HepG2 (cell line): ENCODE data around the gene GMFB. TPM values are rescaled to one million over a fixed set of nuclear protein-coding genes. Genes with fewer than 3 reads are reported as not detected.
A peak's percentile ranks its signal among the peaks of the same experiment; 100 is the strongest.

Source experiments
- BRF2 ChIP-seq: sonication (generic); formaldehyde crosslinking; IDR thresholded peaks from 2 replicates; pipeline ENCODE4 v1.8.1; 2022; ENCODE audit warnings: mild to moderate bottlenecking, missing genetic modification reagents
- CHCHD3 ChIP-seq: sonication (generic); formaldehyde crosslinking; IDR thresholded peaks from 2 replicates; pipeline ENCODE4 v1.8.0; 2022; ENCODE audit warnings: mild to moderate bottlenecking, missing genetic modification reagents, moderate library complexity
- CHD2 ChIP-seq: IDR thresholded peaks from 2 replicates; pipeline ENCODE4 v1.6.1; 2011; ENCODE audit warnings: low read depth, low read length, improper control_type of control experiment
- CREB3 ChIP-seq: sonication (generic); formaldehyde crosslinking; IDR thresholded peaks from 2 replicates; pipeline ENCODE4 v1.5.0; 2020; ENCODE audit warnings: missing genetic modification reagents
- CREM ChIP-seq, 2 experiments: sonication (generic) in 1 of 2; formaldehyde crosslinking in 1 of 2; IDR thresholded peaks; 2 replicates each; pipeline versions ENCODE4 v1.4.0 to v1.6.1; 2016 to 2020; ENCODE audit warnings: antibody characterized with exemption in 1 of 2, mild to moderate bottlenecking in 1 of 2, missing genetic modification reagents in 1 of 2
- DDIT3 ChIP-seq: sonication (generic); formaldehyde crosslinking; IDR thresholded peaks from 2 replicates; pipeline ENCODE4 v1.4.0; 2020; ENCODE audit warnings: mild to moderate bottlenecking, missing genetic modification reagents
- EEA1 ChIP-seq: sonication (generic); formaldehyde crosslinking; IDR thresholded peaks from 2 replicates; pipeline ENCODE4 v1.5.1; 2020; ENCODE audit warnings: mild to moderate bottlenecking, missing genetic modification reagents, borderline replicate concordance
- GPN1 ChIP-seq: sonication (generic); formaldehyde crosslinking; IDR thresholded peaks from 2 replicates; pipeline ENCODE4 v1.5.1; 2020; ENCODE audit warnings: missing genetic modification reagents, borderline replicate concordance
- KLF12 ChIP-seq: sonication (generic); formaldehyde crosslinking; IDR thresholded peaks from 2 replicates; pipeline ENCODE4 v1.4.0; 2020; ENCODE audit warnings: missing genetic modification reagents, borderline replicate concordance
- KLF15 ChIP-seq: sonication (generic); formaldehyde crosslinking; IDR thresholded peaks from 2 replicates; pipeline ENCODE4 v1.8.1; 2023; ENCODE audit warnings: borderline replicate concordance, mild to moderate bottlenecking, inconsistent platforms, missing genetic modification reagents, mixed read lengths
- KLF9 ChIP-seq: IDR thresholded peaks from 2 replicates; pipeline ENCODE4 v1.6.1; 2016; ENCODE audit warnings: low read depth
- MIXL1 ChIP-seq: IDR thresholded peaks from 2 replicates; pipeline ENCODE4 v1.6.1; 2016
- MYPOP ChIP-seq: sonication (generic); formaldehyde crosslinking; IDR thresholded peaks from 2 replicates; pipeline ENCODE4 v1.8.1; 2023; ENCODE audit warnings: mild to moderate bottlenecking, moderate library complexity, missing genetic modification reagents
- PCBP2 ChIP-seq: fragments of 200-400 bp; formaldehyde crosslinking; optimal IDR thresholded peaks from 2 replicates; pipeline ENCODE3; 2018; ENCODE audit warnings: low read length, low read depth; ENCODE audit not compliant: poor library complexity, severe bottlenecking
- POLR2A ChIP-seq, 2 experiments: IDR thresholded peaks; 2 replicates each; pipeline ENCODE4 v1.6.1; 2011; ENCODE audit warnings: low read depth in 2 of 2, low read length in 2 of 2, mild to moderate bottlenecking in 1 of 2, moderate library complexity in 1 of 2; ENCODE audit not compliant: insufficient read depth in 1 of 2
- RARG ChIP-seq: sonication (generic); formaldehyde crosslinking; IDR thresholded peaks from 2 replicates; pipeline ENCODE4 v1.4.0; 2020; ENCODE audit warnings: low read depth, mild to moderate bottlenecking, missing genetic modification reagents
- SNAPC2 ChIP-seq: sonication (generic); formaldehyde crosslinking; IDR thresholded peaks from 2 replicates; pipeline ENCODE4 v1.8.1; 2022; ENCODE audit warnings: mild to moderate bottlenecking, missing genetic modification reagents
- TGIF2 ChIP-seq: IDR thresholded peaks from 2 replicates; pipeline ENCODE4 v1.6.1; 2016; ENCODE audit warnings: control low read depth, missing compliant biosample characterization
- TMF1 ChIP-seq: sonication (generic); formaldehyde crosslinking; IDR thresholded peaks from 2 replicates; pipeline ENCODE4 v1.8.1; 2022; ENCODE audit warnings: low read depth, missing genetic modification reagents
- ZBTB1 ChIP-seq: sonication (generic); formaldehyde crosslinking; IDR thresholded peaks from 2 replicates; pipeline ENCODE4 v1.4.0; 2020; ENCODE audit warnings: missing genetic modification reagents, borderline replicate concordance
- ZBTB10 ChIP-seq: sonication (generic); formaldehyde crosslinking; IDR thresholded peaks from 2 replicates; pipeline ENCODE4 v1.4.0; 2020; ENCODE audit warnings: missing genetic modification reagents, borderline replicate concordance
- ZBTB7A ChIP-seq: sonication (generic); formaldehyde crosslinking; IDR thresholded peaks from 2 replicates; pipeline ENCODE4 v1.8.0; 2022; ENCODE audit warnings: mild to moderate bottlenecking, missing genetic modification reagents
- ZFP90 ChIP-seq: sonication (generic); formaldehyde crosslinking; IDR thresholded peaks from 2 replicates; pipeline ENCODE4 v1.8.0; 2022; ENCODE audit warnings: missing genetic modification reagents, mild to moderate bottlenecking, inconsistent platforms, borderline replicate concordance
- ZNF124 ChIP-seq: sonication (generic); formaldehyde crosslinking; IDR thresholded peaks from 2 replicates; pipeline ENCODE4 v1.4.0; 2020; ENCODE audit warnings: missing genetic modification reagents
- ZNF333 ChIP-seq: sonication (generic); formaldehyde crosslinking; IDR thresholded peaks from 2 replicates; pipeline ENCODE4 v1.4.0; 2020; ENCODE audit warnings: mild to moderate bottlenecking, missing genetic modification reagents, borderline replicate concordance
- polyA plus RNA-seq, 8 experiments: library from polyadenylated mRNA; depleted of rRNA in 3 of 8; stranded (reverse) in 7 of 8; unstranded in 1 of 8; fragments of >200 nt; fragmentation: Illumina TruSeq in 4 of 8; extraction: Trizol in 4 of 8; gene quantifications; 2 replicates each; pipeline versions ENCODE4 v1.2.1 to v1.2.3, GENCODE V29; 2011 to 2016; ENCODE audit warnings: low read depth in 4 of 8, missing spikeins in 1 of 8, mixed read lengths in 1 of 8; ENCODE audit not compliant: insufficient read depth in 1 of 8
- total RNA-seq, 5 experiments: library from RNA; depleted of rRNA; stranded (reverse); fragments of >200 nt; fragmentation: Illumina TruSeq; extraction: Trizol; gene quantifications; 2 replicates each; pipeline ENCODE4 v1.2.3, GENCODE V29; 2016; ENCODE audit warnings: low read depth in 1 of 5

Gene GMFB
- total and polyA plus RNA-seq, 2 of the 13 experiments (the other 11 are each of a cell fraction or from before 2014, with no cell fraction given): 17.3 to 68.2 TPM

GRCh38 chr14:54488646-54489317, at the start of gene GMFB (continued):
- TF ChIP-seq MYPOP (CRISPR knock-in tag): 0 out of 2 replicates have a peak, but pooled peaks have one; percentile 23
- TF ChIP-seq CHCHD3 (CRISPR knock-in tag): no peak
- TF ChIP-seq ZNF124: no peak
- TF ChIP-seq KLF9: no peak
- peak; percentile 68; the same call in 1 of the 2 replicates for TF ChIP-seq ZNF333 (CRISPR knock-in tag)
- TF ChIP-seq CHD2: no peak
- TF ChIP-seq BRF2 (CRISPR knock-in tag): 0 out of 2 replicates have a peak, but pooled peaks have one; percentile 68
- TF ChIP-seq ZFP90 (CRISPR knock-in tag): no peak
- TF ChIP-seq MIXL1 (CRISPR knock-in tag): 0 out of 2 replicates have a peak, but pooled peaks have one; percentile 25
- no peak for TF ChIP-seq PCBP2
- no peak for TF ChIP-seq GPN1
- TF ChIP-seq CREB3 (CRISPR knock-in tag): 0 out of 2 replicates have a peak, but pooled peaks have one; percentile 58
- no peak for TF ChIP-seq ZBTB10 (CRISPR knock-in tag)
- no peak for TF ChIP-seq ZBTB7A (CRISPR knock-in tag)
- TF ChIP-seq EEA1 (CRISPR knock-in tag): no peak
- TF ChIP-seq KLF12 (CRISPR knock-in tag): peak; percentile 75
- peak; percentile 48 for TF ChIP-seq TMF1 (CRISPR knock-in tag)
- TF ChIP-seq ZBTB1 (CRISPR knock-in tag): no peak
- TF ChIP-seq POLR2A (IDR thresholded peaks at IDR 0.05; ENCODE audit: insufficient read depth in 1 of 2, low read depth in 2 of 2, low read length in 2 of 2): peak; percentile 58; a peak in 3 of 4 replicates
- 0 out of 2 replicates have a peak, but pooled peaks have one; percentile 31 for TF ChIP-seq DDIT3 (CRISPR knock-in tag)
- no peak; the same call in 1 of the 2 replicates for TF ChIP-seq CREM (IDR thresholded peaks at IDR 0.05)
- TF ChIP-seq CREM (CRISPR knock-in tag; IDR thresholded peaks at IDR 0.05): no peak
- no peak for TF ChIP-seq KLF15 (CRISPR knock-in tag)
- TF ChIP-seq TGIF2 (CRISPR knock-in tag): no peak
- TF ChIP-seq RARG (CRISPR knock-in tag): no peak
- TF ChIP-seq SNAPC2 (CRISPR knock-in tag): no peak
